ENCODE data around the gene BRD3.

Gene BRD3

DNA sequence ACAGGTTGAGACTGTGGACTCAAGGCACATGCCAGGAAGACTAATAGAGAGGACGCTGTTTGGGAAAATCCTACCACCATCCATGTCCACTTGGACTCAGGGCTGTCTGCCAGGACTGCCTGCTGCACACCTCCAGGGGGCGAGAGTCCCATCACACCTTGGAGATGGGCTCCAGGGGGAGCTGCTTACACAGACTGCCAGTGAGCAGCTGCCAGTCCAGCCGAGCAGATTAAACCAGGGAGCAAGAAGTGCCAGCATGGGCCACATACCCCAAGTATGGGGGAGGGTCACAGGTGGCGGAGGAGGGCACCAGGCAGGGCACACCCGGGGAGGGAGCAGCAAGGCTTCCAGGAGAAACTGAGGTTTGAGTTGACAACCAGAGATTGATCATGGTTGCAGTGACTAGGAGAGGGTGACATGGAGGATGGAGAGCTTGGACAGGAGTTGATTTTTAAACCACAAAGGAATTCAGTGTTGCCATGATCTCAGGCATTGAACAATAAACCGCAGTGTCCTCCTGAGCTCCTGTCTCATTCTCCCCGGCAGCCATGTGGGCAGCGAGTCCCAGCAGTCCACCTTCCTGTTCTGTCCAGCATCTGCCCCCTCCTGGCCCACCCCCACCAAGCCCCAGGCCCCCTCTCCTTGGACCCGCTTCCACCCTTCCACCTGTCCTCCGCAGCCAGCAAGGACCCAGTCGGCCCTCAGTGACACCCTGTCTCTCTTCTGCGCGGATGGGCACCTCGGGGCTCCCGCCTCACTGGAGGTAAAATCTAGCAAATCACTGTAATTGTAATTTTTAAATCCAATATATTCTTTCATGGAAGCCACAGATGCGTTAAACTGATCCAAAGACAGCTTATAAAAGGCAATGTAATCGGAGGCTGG, 72.6 kb downstream of the BRD3 start:
- Histone ChIP-seq H3K36me3 (no peaks in the 10 kb centered on the region), H3K27me3 (no peaks in the 10 kb centered on the region; a peak in 2 of 22 replicates), H4K20me1 (peaks cover 5 to 40% (median 26%) of the 10 kb centered on the region in 11 experiments; a peak in 21 of 22 replicates), H3K4me3 (no peak overlapping the region), H3K27ac (no peak overlapping the region), H3K9ac (no peak overlapping the region), H3K9me3 (replicated peaks in 1 of 11) (no peaks in the 10 kb centered on the region), H3K4me2 (no peak overlapping the region), H3K4me1 (peaks cover 19 to 39% (median 31%) of the 10 kb centered on the region in 10 experiments)
- no peak for TF ChIP-seq Cebpa-rat (IDR thresholded peaks at IDR 0.05)

DNA sequence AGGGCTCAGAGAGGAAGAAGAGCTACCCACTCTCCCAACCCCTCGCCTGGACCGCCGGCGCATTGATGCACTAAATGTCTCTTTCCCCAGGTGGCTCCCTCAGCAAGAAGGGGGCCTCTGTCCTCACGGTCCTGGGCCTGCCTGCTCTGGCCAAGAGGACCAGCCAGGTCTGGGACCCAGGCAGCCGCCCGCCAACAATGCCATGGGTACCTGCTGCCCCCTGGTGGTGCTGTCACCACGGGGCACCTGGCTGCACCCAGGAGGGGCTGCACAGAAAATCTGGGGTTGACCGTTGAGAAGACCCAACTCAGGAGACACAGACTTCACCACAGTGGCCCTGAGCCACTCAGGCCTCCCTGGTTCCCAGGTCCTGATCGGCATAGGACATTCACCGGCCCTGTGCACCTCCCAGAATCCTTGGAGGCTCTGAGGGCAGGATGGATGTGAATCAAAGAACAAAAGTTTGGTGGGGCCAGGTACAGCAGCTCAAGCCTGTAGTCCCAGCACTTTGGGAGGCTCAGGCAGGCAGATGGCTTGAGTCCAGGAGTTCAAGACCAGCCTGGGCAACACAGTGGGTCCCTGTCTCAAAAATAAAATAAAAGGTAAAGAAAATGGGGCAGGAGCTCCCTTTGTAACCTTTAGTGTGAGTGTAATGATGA, 73.3 kb downstream of the BRD3 start:
- Histone ChIP-seq H3K9me3 (replicated peaks in 1 of 11) (no peaks in the 10 kb centered on the region), H3K4me1 (peaks cover 26 to 46% (median 39%) of the 10 kb centered on the region in 10 experiments), H4K20me1 (peaks cover 13 to 48% (median 34%) of the 10 kb centered on the region in 11 experiments; a peak in 21 of 22 replicates), H3K27ac (no peak overlapping the region), H3K9ac (0 out of 22 replicates have a peak overlapping the region, but pooled peaks of 1 of the 11 experiments have one; percentile 23), H3K4me2 (peak overlapping the region in 8 of 11 experiments; percentile 96 to 100 (median 98); a peak in 10 of 22 replicates), H3K4me3 (no peak overlapping the region), H3K36me3 (no peaks in the 10 kb centered on the region), H3K27me3 (no peaks in the 10 kb centered on the region; a peak in 2 of 22 replicates)
- TF ChIP-seq Cebpa-rat (IDR thresholded peaks at IDR 0.05): no peak

DNA sequence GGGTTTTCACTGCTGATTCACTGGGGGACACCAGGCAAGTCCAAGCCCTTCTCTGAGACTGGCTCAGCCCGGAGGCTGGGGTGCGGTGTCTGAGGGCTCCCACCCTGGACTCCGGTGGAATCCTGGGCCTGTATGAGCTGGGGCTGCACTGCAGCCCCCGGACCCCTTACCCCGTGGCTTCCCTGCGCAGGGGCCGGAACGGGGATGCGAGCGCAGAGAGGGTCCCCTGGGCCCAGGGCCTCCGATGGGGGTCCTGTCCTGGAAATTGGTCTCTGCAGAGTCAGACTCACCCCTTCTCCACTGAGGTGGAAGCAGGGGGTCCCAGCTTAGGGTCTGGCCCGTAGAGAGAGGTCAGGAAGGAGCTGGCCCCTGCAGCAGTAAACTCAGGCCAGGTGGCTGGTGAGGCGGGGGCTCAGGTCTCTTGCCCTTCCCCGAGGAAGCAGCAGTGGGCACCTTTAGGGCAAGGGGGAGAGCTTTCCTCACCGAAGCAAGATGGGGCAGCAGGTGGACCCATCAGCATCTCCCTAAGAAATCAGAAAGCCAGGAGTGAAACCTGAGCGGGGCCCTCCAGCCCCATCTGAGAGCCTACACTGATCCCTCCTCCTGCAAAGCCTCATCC, 74.1 kb downstream of the BRD3 start:
- H3K4me1 ChIP-seq: peaks cover 29 to 51% (median 44%) of the 10 kb centered on the region in 10 experiments
- peak overlapping the region; percentile 65 to 94 (median 88); a peak in 16 of 20 replicates for H3K4me3 ChIP-seq
- H4K20me1 ChIP-seq: peaks cover 14 to 55% (median 42%) of the 10 kb centered on the region in 11 experiments; a peak in 21 of 22 replicates
- peak overlapping the region in 10 of 11 experiments; percentile 76 to 94 (median 88); a peak in 14 of 22 replicates for H3K9ac ChIP-seq
- H3K36me3 ChIP-seq: no peaks in the 10 kb centered on the region
- H3K27ac ChIP-seq: peak overlapping the region in 4 of 11 experiments; percentile 72 to 90 (median 88); a peak in 6 of 22 replicates
- no peak for TF ChIP-seq Cebpa-rat (IDR thresholded peaks at IDR 0.05)
- H3K4me2 ChIP-seq: peak overlapping the region; percentile 96 to 100 (median 99)
- no peaks in the 10 kb centered on the region; a peak in 2 of 22 replicates for H3K27me3 ChIP-seq
- H3K9me3 ChIP-seq (replicated peaks in 1 of 11): no peaks in the 10 kb centered on the region

DNA sequence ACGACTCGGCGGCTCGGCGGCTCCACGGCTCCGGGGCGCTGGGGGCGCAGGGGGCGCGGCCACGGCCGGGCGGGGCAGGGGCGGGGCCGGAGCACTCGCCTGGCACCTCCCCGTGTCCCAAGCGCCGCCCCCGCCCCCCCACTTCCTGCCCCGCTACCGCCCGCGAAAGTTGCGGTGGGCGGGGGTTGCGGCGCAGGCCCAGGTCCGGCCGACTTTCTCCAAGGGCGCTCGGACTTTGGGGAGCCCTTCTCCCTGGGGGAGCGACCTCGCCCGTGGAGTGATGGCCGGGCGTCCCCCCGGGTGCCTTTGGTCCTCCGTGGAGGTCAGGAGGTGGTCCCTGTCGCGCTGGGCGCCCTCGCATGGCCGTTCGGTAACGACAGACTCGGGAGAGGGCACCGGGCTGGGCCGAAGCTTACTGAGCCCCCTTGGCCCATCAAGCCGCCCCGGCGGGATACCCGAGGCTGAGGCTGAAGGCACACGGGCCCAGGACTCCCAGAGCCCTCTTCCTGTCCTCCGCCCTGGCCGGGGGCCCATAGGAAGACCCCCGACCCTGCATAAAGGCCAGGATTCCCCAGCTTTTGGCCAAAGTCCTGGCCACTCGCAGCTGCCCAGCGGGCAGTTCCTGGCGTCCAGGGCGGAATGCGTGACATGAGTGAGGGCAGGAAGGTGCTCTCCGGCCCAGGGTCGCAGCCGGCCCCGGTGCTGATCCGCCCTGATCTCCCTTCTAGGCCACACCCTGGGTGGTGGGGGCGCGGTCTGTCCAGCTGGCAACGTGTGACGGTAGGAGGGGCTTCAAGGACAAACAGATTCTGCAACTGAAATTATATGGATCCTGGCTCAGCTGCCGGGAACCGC, 74.8 kb downstream of the BRD3 start:
- H3K27ac ChIP-seq: peak overlapping the region; percentile 55 to 90 (median 87); a peak in 21 of 22 replicates
- H3K4me2 ChIP-seq: peak overlapping the region; percentile 96 to 100 (median 99)
- H3K4me3 ChIP-seq: peak overlapping the region; percentile 65 to 94 (median 88)
- H3K9ac ChIP-seq: peak overlapping the region; percentile 76 to 94 (median 87)
- no peak for TF ChIP-seq Cebpa-rat (IDR thresholded peaks at IDR 0.05)
- no peaks in the 10 kb centered on the region; a peak in 2 of 22 replicates for H3K27me3 ChIP-seq
- peaks cover 29 to 56% (median 46%) of the 10 kb centered on the region in 10 experiments for H3K4me1 ChIP-seq
- H4K20me1 ChIP-seq: peaks cover 22 to 62% (median 49%) of the 10 kb centered on the region in 11 experiments; a peak in 21 of 22 replicates
- no peaks in the 10 kb centered on the region for H3K36me3 ChIP-seq
- no peaks in the 10 kb centered on the region for H3K9me3 ChIP-seq (replicated peaks in 1 of 11)

DNA sequence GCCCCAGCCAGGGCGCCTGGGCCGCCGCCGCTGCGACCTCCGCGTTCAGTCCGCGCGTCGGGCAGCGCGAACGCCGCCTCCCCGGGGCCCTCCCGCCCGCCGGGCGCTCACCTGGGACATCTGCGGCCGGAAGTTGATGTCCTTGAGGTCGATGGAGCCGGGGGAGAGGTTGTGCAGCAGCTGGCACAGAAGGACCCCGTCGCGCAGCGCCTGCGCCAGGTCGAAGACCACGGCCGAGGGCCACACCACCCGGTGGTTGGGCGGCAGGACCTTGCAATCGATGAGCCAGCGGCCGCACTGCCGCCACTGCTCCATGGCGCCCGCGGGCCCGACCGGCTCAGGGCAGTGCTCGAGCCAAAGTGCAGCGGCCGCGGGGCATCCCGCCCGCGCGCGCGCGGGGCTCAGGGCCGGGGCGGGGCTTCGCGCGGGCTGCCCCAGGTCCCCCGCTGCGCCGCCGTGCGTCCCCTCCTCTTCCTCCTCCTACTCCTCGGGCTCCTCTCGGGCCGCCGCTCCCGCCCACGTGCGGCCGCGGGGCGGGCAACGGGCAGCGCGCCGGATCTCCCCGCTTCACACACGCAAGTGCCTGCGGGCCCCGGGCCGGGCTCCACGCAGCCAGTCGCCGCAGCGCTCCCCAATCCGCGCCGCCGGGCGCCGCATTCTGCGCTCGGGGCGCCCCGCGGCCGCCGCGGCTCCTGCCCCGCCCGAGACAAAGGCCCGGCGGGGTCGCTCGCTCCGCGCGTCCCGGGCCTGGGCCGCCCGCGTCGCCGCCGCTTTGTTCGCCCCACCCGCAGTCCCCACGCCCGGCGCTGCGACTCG, 75.7 kb downstream of the BRD3 start, which contains the start of gene VAV2:
Gene VAV2, minus strand, starts transcription at position 361 of the 816 bp plus-strand sequence. Its CDS starts 46 bp downstream, at position 315.
- H4K20me1 ChIP-seq: peaks cover 30 to 71% (median 57%) of the 10 kb centered on the region in 11 experiments; a peak in 21 of 22 replicates
- peak within 1 kb of the TSS; percentile 96 to 100 (median 99) for H3K4me2 ChIP-seq
- H3K27me3 ChIP-seq: no peaks in the 10 kb centered on the region; a peak in 2 of 22 replicates
- no peak for TF ChIP-seq Cebpa-rat (IDR thresholded peaks at IDR 0.05)
- peaks cover 29 to 57% (median 46%) of the 10 kb centered on the region in 10 experiments for H3K4me1 ChIP-seq
- peak within 1 kb of the TSS; percentile 55 to 90 (median 87); a peak in 21 of 22 replicates for H3K27ac ChIP-seq
- peak within 1 kb of the TSS; percentile 76 to 94 (median 87) for H3K9ac ChIP-seq
- no peaks in the 10 kb centered on the region for H3K9me3 ChIP-seq (replicated peaks in 1 of 11)
- H3K36me3 ChIP-seq: no peaks in the 10 kb centered on the region
- H3K4me3 ChIP-seq: peak within 1 kb of the TSS; percentile 65 to 94 (median 88)

DNA sequence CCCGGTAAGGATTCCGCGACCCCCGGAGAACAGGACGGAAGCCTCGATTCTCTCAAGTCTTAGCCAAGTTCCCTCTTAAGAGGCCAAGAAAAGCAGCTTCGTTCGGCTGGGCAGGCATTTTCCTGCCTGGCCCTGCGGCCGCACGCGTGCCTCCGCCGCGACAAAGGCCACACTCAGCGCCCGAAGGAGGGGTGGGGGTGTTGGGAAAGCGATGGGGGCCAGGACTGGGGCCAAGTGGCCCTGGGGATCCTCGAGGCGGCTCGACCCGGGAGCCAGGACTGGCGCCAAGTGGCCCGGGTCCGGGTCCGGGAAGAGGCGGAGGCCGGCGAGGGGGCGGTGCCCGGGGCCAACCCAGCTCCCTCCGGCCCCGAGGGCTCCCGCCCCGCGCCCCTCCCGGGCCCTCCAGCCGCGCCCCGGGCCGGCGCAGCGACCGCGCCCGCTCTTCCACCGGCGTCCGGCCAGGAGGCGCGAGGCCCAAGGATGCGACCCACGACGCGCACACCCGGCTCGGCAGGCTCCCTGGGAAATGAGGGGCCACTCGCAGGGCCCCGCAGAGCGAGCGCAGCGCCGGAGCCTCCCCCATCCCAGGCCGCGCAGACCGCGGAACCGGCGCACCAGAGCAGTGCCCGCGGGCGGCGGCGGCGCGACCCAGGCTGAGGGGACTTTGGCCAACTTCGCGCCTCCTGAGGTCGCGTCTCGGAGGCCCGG, 76.5 kb downstream of the BRD3 start:
- Histone ChIP-seq H3K27me3 (no peaks in the 10 kb centered on the region; a peak in 2 of 22 replicates), H3K4me3 (peak overlapping the region; percentile 65 to 94 (median 88)), H3K9ac (peak overlapping the region; percentile 76 to 94 (median 87)), H3K4me2 (peak overlapping the region; percentile 94 to 100 (median 99)), H3K4me1 (peaks cover 30 to 62% (median 49%) of the 10 kb centered on the region in 10 experiments), H3K9me3 (replicated peaks in 1 of 11) (no peaks in the 10 kb centered on the region), H3K27ac (peak overlapping the region in 10 of 11 experiments; percentile 43 to 90 (median 87); a peak in 20 of 22 replicates), H4K20me1 (peaks cover 36 to 79% (median 65%) of the 10 kb centered on the region in 11 experiments; a peak in 21 of 22 replicates), H3K36me3 (no peaks in the 10 kb centered on the region)
- TF ChIP-seq Cebpa-rat (IDR thresholded peaks at IDR 0.05): no peak

All from BLaER1 treated with 17β-estradiol and CSF1 and Interleukin-3, amounts not matched to agents 10 nM and 100 nM (cell line).